HG02870 (cell line): ENCODE measurements around the gene HCK.

Experiments used
- ATAC-seq: cut with Tn5 transposase; IDR thresholded peaks from one replicate; pipeline ENCODE4 v1.9.1; 2021; ENCODE audit warnings: mild to moderate bottlenecking, moderate library complexity; ENCODE audit not compliant: unreplicated experiment

Gene HCK

DNA sequence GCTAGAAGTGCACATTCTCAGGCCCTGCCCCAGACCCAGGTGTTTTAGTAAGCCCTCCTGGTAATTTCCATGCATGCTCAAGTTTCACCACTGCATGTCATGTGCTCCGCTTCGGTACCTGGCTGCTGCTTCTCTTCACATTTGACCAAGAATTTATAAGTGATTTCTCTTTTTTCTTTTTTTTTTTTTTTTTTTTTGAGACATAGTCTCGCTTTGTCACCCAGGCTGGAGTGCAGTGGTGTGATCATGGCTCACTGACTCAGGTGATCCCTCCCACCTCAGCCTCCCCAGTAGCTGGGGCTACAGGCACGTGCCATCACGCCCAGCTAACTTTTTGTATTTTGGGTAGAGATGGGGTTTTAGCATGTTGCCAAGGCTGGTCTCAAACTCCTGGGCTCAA, 73.5 kb downstream of the HCK start:
- no peak for ATAC-seq

DNA sequence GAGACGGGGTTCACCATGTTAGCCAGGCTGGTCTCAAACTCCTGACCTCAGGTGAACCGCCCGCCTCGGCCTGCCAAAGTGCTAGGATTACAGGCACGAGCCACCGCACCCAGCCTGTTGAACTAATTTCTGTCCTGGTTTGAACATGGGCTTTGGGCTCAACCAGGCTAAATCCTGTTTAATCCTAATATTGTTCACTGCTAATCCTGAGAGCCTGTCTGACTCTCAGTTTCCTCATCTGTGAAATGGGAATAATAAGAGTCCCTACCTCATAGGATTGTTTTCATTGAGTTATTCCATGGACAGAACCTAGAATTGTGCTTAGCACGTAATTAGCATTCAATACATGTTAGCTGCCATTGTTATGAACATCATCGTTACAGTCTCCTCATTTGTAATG, 74.9 kb downstream of the HCK start:
- no peak for ATAC-seq

GRCh38 chr20:32127347-32127746, 75.3 kb downstream of the HCK start:
- no peak for ATAC-seq

- ATAC-seq: no peak
These were observed 76.1 kb downstream of the HCK start for GRCh38 chr20:32128167-32128566.

- ATAC-seq: no peak
These were observed 77.8 kb downstream of the HCK start for GRCh38 chr20:32129863-32130262.

DNA sequence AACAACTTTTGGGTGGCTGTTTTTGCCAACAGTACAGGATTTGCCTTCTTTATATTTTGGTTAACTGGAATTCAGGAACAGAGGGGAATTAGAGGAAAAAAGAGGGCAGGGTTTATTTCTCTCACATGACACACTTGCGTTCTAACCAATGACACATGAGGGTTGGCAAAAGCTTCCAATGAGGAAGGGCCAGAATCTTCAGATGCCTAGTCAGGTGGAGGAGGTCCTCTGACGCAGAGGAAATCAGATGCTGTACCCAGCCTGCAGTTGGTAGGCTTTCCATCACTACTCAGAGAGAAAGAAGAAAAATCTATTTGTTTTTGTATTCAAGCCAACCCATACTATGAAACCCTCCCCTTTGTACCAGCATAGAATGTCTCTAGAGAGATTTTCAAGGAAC, 78.3 kb downstream of the HCK start:
- ATAC-seq: no peak

DNA sequence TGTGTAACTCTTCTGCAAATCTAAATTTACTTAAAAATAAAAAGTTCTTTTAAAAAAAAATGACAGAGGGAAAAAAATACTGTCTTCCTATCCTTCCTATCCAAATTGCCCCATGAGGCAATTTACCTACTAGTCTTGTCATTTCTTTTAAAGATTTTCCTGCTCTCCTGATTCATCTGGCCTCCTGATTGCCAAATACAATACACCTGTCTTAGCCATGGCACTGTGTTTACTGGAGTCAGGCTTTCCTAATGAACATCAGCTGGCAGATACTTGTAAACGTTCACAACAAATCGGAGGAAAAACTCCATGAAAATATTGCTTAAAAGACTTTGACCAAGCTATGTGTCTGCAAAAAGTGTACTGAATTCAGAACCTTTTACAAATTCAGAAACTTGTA, 78.9 kb downstream of the HCK start:
- no peak for ATAC-seq

- peak; percentile 89 for ATAC-seq
These were observed 81.0 kb downstream of the HCK start for GRCh38 chr20:32132911-32133549.

DNA sequence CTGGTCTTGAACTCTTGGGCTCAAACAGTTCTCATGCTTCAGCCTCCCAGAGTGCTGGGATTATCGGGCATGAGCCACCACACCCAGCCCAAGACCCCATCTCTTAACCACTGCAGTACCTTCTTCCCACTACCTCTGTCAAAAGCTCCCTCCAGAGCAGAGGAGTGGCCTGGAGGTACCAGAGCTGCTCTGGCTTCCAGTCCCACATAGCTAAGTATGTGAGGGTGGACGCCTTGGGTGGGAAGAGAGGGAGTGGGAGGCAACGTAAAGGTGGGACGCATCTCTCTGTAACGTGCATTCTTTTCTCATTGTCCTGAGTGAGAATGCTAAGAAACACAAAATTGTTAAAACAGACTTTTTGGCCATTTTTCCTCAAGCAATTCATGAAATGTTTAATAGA, 82.0 kb downstream of the HCK start:
- ATAC-seq: no peak

GRCh38 chr20:32135983-32136515, 84.0 kb downstream of the HCK start:
- ATAC-seq: no peak

GRCh38 chr20:32138921-32139320, 86.9 kb downstream of the HCK start:
- no peak for ATAC-seq

- ATAC-seq: no peak
These were observed 87.9 kb downstream of the HCK start for GRCh38 chr20:32139947-32140346.

- ATAC-seq: no peak
These were observed 88.6 kb downstream of the HCK start for GRCh38 chr20:32140603-32141002.

- no peak for ATAC-seq
These were observed 89.5 kb downstream of the HCK start for GRCh38 chr20:32141465-32141980.

DNA sequence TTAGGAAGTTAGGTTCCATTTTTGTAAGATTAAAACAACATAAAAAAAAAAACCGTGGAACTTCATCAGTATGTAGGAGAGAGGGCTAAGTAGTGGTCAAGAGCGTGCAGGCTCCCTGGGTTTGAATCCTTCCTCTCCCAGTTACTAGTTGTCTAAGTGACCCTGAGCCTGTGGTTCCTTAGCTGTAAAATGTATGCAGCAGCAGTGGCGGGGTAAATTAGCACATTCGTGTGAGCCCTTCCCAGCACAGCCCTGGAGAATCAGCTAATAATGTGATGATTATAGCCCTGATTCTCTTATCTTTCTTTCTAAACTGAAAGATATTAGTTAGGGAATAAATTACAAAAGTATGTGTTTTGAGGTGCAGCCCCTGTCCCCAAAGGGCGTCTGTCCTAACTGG, 90.0 kb downstream of the HCK start:
- ATAC-seq: no peak

DNA sequence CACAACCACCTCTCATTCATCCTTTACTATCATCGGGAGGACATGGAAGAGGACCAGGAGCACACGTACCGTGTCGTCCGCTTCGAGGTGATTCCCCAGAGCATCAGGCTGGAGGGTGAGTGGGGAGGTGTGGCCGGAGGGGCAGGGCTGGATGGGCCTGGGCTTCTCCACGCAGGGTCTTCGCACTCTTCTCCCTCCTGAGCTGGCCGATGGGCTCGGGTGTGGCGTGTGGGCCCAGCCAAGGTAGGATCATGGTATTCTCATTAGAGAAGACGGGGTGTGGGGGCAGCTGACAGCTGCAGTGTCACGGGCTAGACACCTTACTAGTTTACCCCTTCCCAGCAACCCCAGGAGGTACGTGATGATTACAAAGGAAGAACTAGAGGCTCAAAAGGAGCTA, 90.9 kb downstream of the HCK start:
- no peak for ATAC-seq

DNA sequence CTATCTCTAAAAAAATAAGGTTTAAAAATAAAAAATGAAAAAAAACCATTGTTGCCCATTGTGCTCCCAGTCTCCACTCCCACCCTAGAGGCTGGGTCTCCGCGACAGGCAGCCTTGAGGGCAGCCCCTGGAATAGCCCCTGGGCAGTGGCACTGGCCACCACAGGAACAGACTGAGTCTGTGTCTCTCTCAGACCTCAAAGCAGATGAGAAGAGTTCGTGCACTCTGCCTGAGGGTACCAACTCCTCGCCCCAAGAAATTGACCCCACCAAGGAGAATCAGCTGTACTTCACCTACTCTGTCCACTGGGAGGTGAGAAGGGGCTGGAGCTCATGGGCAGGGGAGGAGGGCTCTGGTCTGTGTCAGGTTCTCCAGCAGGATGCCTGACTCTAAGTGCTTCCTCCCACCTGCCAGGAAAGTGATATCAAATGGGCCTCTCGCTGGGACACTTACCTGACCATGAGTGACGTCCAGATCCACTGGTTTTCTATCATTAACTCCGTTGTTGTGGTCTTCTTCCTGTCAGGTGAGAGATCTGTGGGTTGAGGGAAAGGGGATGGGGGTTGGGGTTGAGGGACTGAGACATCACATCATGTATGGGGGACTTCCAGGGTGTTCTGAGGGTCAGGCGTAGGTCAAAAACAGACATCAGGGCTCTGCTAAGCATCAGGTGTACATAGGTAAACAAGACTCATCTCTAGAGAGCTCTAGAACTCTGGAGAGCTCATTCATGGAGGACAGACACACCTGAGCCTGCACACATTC, 93.0 kb downstream of the HCK start:
- ATAC-seq: no peak

- ATAC-seq: no peak
These were observed 97.6 kb downstream of the HCK start for GRCh38 chr20:32149566-32150170.

DNA sequence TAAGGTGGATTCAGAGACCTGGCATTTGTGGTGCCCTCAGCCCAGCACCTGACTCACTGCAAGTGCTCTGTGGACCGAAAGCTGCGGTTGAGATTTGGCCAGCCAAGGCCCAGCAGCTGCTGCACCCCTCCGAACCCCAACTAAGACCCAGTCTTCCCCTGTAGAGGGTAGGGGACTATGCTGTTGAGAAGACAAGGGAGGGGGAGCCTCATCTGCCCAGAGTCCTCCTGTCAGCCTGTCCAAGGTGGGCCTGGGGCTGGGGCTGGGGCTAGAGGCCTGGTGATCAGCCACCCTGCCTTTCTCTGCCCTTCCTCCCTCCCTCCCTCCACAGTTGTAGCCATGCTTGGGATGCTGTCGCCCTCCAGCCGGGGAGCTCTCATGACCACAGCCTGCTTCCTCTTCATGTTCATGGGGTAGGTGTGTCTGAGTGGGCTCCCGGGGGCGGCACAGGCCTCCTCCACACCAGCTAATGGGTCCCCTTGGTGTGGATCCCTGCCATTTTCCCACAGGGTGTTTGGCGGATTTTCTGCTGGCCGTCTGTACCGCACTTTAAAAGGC, 98.3 kb downstream of the HCK start:
- no peak for ATAC-seq
